Hepatocyte (in vitro differentiated cells): Measurements from ENCODE around the gene RPTOR. TPM values are rescaled to one million over a fixed set of nuclear protein-coding genes. Genes with fewer than 3 reads are reported as not detected.

Source experiments
- DNase-seq: peaks from one replicate; pipeline ENCODE4 v3.0.0-alpha.2; 2016; ENCODE audit warnings: low spot score
- H2AFZ ChIP-seq: fragments of 200-600 bp; sonication (generic); 2 replicates; pipeline ENCODE4 v1.6.0; 2016; ENCODE audit warnings: antibody characterized with exemption, mild to moderate bottlenecking
- H3K27ac ChIP-seq: fragments of 200-600 bp; sonication (generic); 2 replicates; pipeline ENCODE4 v1.5.1; 2016; ENCODE audit warnings: mild to moderate bottlenecking
- H3K27me3 ChIP-seq: fragments of 200-600 bp; sonication (generic); 2 replicates; pipeline ENCODE4 v1.6.1; 2016
- H3K36me3 ChIP-seq: fragments of 200-600 bp; sonication (generic); replicated peaks from 2 replicates; pipeline ENCODE4 v1.5.1; 2016; ENCODE audit warnings: low read depth; ENCODE audit not compliant: insufficient read depth
- H3K4me1 ChIP-seq: fragments of 200-600 bp; sonication (generic); 2 replicates; pipeline ENCODE4 v1.5.1; 2016; ENCODE audit warnings: mild to moderate bottlenecking, moderate library complexity; ENCODE audit not compliant: insufficient read depth
- H3K4me2 ChIP-seq: fragments of 200-600 bp; sonication (generic); 2 replicates; pipeline ENCODE4 v1.6.0; 2016
- H3K4me3 ChIP-seq: fragments of 200-600 bp; sonication (generic); 2 replicates; pipeline ENCODE4 v1.5.1; 2016; ENCODE audit warnings: mild to moderate bottlenecking
- H3K79me2 ChIP-seq: fragments of 200-600 bp; sonication (generic); 2 replicates; pipeline ENCODE4 v1.6.0; 2017; ENCODE audit warnings: mild to moderate bottlenecking
- H3K9me2 ChIP-seq: fragments of 200-600 bp; sonication (generic); replicated peaks from 2 replicates; pipeline ENCODE4 v1.6.0; 2017; ENCODE audit warnings: mild to moderate bottlenecking; ENCODE audit not compliant: insufficient read depth
- H3K9me3 ChIP-seq: fragments of 200-600 bp; sonication (generic); 2 replicates; pipeline ENCODE4 v1.5.1; 2016; ENCODE audit warnings: low read depth, mild to moderate bottlenecking
- H4K20me1 ChIP-seq: fragments of 200-600 bp; sonication (generic); 2 replicates; pipeline ENCODE4 v1.6.0; 2016; ENCODE audit warnings: mild to moderate bottlenecking; ENCODE audit not compliant: insufficient read depth, poor library complexity, severe bottlenecking
- EZH2 ChIP-seq: fragments of 200-600 bp; sonication (generic); IDR thresholded peaks from 2 replicates; pipeline ENCODE4 v1.6.1; 2016; ENCODE audit warnings: antibody characterized with exemption, mild to moderate bottlenecking, borderline replicate concordance
- EZH2phosphoT487 ChIP-seq: fragments of 200-600 bp; sonication (generic); IDR thresholded peaks from one replicate; pipeline ENCODE4 v1.6.1; 2018; ENCODE audit warnings: antibody characterized with exemption, mild to moderate bottlenecking, low read depth, moderate library complexity; ENCODE audit not compliant: unreplicated experiment, severe bottlenecking
- WGBS: methylation state at CpG from one replicate; pipeline ENCODE4 v1.1.6; 2016; ENCODE audit warnings: low lambda C conversion rate; ENCODE audit errors: missing lambda C conversion rate; 5-methylcytosine and 5-hydroxymethylcytosine counted together
- polyA plus RNA-seq: library from polyadenylated mRNA; unstranded; fragments of >200 nt; fragmentation: Nextera tagmentation; extraction: Ambion mirVana; gene quantifications from 2 replicates; pipeline ENCODE4 v1.2.1, GENCODE V29; 2016
- total RNA-seq: library from RNA; depleted of rRNA; stranded (reverse); fragments of >200 nt; gene quantifications from 2 replicates; pipeline ENCODE4 v1.2.3, GENCODE V29; 2014
- TF ChIP-seq, protein P1 (sequence below): fragments of 200-600 bp; sonication (generic); IDR thresholded peaks from 2 replicates; pipeline ENCODE4 v1.5.1; 2016; ENCODE audit warnings: antibody characterized with exemption, mild to moderate bottlenecking; ENCODE audit not compliant: poor library complexity

Gene RPTOR
- total and polyA plus RNA-seq, 2 experiments from 2014 or later = 14.1 to 20.6 TPM

GRCh38 chr17:80629298-80630028 lies 84.8 kb downstream of the RPTOR start:
- 74% methylated on average over 13 of the region's 13 CpGs for WGBS
- TF ChIP-seq EZH2phosphoT487 = no peak
- no peak for TF ChIP-seq EZH2
- TF ChIP-seq, protein P1, sequence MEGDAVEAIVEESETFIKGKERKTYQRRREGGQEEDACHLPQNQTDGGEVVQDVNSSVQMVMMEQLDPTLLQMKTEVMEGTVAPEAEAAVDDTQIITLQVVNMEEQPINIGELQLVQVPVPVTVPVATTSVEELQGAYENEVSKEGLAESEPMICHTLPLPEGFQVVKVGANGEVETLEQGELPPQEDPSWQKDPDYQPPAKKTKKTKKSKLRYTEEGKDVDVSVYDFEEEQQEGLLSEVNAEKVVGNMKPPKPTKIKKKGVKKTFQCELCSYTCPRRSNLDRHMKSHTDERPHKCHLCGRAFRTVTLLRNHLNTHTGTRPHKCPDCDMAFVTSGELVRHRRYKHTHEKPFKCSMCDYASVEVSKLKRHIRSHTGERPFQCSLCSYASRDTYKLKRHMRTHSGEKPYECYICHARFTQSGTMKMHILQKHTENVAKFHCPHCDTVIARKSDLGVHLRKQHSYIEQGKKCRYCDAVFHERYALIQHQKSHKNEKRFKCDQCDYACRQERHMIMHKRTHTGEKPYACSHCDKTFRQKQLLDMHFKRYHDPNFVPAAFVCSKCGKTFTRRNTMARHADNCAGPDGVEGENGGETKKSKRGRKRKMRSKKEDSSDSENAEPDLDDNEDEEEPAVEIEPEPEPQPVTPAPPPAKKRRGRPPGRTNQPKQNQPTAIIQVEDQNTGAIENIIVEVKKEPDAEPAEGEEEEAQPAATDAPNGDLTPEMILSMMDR = no peak

DNA sequence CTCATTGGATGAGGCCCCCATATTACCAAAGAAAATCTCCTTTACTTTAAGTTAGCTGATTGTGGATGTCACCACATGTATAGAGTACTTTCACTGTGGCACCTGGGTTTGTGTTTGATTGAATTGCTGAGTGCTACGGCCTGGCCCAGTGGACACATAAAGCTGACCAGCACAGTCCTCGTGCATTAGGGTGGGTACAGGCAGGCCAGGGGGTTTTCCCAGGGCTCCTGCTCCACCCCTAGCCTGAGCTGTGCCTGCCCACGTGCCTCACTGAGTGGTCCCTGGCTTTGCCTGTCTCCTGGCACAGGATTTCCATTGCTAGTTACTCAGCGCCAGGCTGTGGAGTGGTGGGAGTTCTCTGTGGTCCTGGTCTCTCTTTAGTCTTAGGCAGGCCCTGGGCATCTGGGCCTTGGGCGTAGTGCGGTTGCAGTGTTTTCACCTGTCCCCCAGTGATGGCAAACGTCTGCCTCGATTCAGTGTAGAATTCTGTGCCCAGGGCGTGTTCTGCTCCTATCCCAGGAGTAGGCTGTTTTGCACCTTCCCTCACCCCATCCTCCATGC lies 86.0 kb downstream of the RPTOR start:
- Histone ChIP-seq H3K4me2 (no peak overlapping the region), H3K9me3 (no peaks in the 10 kb centered on the region), H3K4me1 (no peaks in the 10 kb centered on the region)

More at GRCh38 chr17:80629298-80630028, 84.8 kb downstream of the RPTOR start:
- Histone ChIP-seq H3K4me2 (no peak overlapping the region), H3K36me3 (no peaks in the 10 kb centered on the region), H4K20me1 (no peaks in the 10 kb centered on the region), H3K9me2 (no peaks in the 10 kb centered on the region), H3K27ac (no peak overlapping the region), H3K9me3 (no peaks in the 10 kb centered on the region), H3K4me3 (no peak overlapping the region), H3K27me3 (no peaks in the 10 kb centered on the region), H3K79me2 (peaks cover 20% of the 10 kb centered on the region), H3K4me1 (no peaks in the 10 kb centered on the region), H2AFZ (no peak overlapping the region)
- DNase-seq = no peak

DNA sequence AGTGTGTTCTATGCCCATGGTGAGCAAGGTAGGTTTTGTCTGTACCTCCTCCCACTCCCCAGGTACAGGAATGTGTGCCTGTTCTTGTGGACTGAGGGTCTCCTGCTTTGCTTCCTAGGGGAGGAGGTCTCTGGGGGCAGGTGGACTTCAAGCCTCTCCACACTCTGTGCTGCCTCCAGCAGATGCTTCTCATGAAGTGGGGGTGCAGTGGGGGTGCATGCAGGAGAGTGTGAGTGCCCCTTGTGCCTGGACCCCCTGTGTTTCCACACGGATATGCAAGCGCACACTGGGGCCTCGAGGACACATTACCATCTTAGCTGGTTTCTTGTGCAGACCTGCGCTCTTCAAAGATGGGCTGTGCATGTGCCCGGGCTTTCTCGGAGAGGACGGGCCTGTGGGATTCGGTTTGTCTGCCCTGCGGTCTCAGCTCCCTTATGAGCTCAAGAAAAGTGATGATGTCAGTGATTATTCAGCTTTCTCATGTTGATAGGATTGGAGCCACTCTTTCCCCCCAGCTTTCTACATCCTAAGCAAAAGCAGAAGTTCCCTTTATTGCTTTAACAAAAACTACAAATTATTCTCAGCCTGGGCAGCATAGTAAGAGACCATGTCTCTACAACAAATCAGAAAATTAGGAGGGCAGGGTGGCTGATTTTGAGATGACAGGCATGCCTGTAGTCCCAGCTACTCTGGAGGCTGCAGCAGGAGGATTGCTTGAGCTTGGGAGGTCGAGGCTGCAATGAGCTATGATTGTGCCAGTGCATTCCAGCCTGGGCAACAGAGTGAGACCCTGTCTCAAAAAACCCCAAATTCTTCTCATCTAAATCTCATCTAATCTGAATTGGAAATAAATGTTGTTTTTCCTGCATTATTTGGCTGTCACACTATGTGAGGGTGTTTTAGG lies 86.8 kb downstream of the RPTOR start:
- no peak overlapping the region for H2AFZ ChIP-seq
- H3K4me2 ChIP-seq = no peak overlapping the region
- TF ChIP-seq EZH2phosphoT487 = no peak
- TF ChIP-seq EZH2 = no peak
- TF ChIP-seq, protein P1 = no peak
- no peaks in the 10 kb centered on the region for H3K9me2 ChIP-seq
- no peaks in the 10 kb centered on the region for H3K36me3 ChIP-seq
- no peaks in the 10 kb centered on the region for H3K27me3 ChIP-seq
- no peak for DNase-seq
- H3K27ac ChIP-seq = no peak overlapping the region
- no peaks in the 10 kb centered on the region for H3K9me3 ChIP-seq
- no peaks in the 10 kb centered on the region for H4K20me1 ChIP-seq
- no peak overlapping the region for H3K4me3 ChIP-seq
- peaks cover 27% of the 10 kb centered on the region for H3K79me2 ChIP-seq
- 97% methylated on average over 10 of the region's 10 CpGs for whole genome bisulfite sequencing
- no peaks in the 10 kb centered on the region for H3K4me1 ChIP-seq

More for the DNA sequence above, 86.0 kb downstream of the RPTOR start:
- WGBS = 92% methylated on average over 9 of the region's 9 CpGs
- H3K27ac ChIP-seq = no peak overlapping the region
- H4K20me1 ChIP-seq = no peaks in the 10 kb centered on the region
- H3K4me3 ChIP-seq = no peak overlapping the region
- H3K27me3 ChIP-seq = no peaks in the 10 kb centered on the region
- H3K79me2 ChIP-seq = peaks cover 24% of the 10 kb centered on the region
- no peak overlapping the region for H2AFZ ChIP-seq
- H3K9me2 ChIP-seq = no peaks in the 10 kb centered on the region
- TF ChIP-seq EZH2 (no peak), EZH2phosphoT487 (no peak)
- TF ChIP-seq, protein P1 = no peak
- no peak for DNase-seq
- no peaks in the 10 kb centered on the region for H3K36me3 ChIP-seq
